Measurements from ENCODE around the gene RUSC1.

Gene RUSC1

GRCh38 chr1:155308493-155309422 is 11.9 kb upstream of the RUSC1 start, which contains the start of gene FDPS (continued):
- TF ChIP-seq SCRT1 (tag by site-specific recombination; IDR thresholded peaks at IDR 0.05; ENCODE audit: borderline replicate concordance) (0 out of 2 replicates have a peak, but pooled peaks have one; percentile 17), GLIS2 (tag by site-specific recombination; IDR thresholded peaks at IDR 0.05) (peak; percentile 17; the same call in 1 of the 2 replicates), PATZ1 (tag by site-specific recombination; IDR thresholded peaks at IDR 0.05) (peak; percentile 26), BCL11B (tag by site-specific recombination; IDR thresholded peaks at IDR 0.05; ENCODE audit: low read depth) (peak; percentile 49; the same call in 1 of the 2 replicates), IKZF3 (tag by site-specific recombination; IDR thresholded peaks at IDR 0.05) (0 out of 2 replicates have a peak, but pooled peaks have one; percentile 44), ZNF426 (tag by site-specific recombination; IDR thresholded peaks at IDR 0.05) (no peak), ZBTB10 (tag by site-specific recombination; IDR thresholded peaks at IDR 0.05) (0 out of 2 replicates have a peak, but pooled peaks have one; percentile 57), ZNF501 (tag by site-specific recombination; IDR thresholded peaks at IDR 0.05) (peak; percentile 16; the same call in 1 of the 2 replicates), ZBTB26 (tag by site-specific recombination; optimal IDR thresholded peaks at IDR 0.05) (peak; percentile 92), ZNF837 (tag by site-specific recombination; IDR thresholded peaks at IDR 0.05) (no peak), ZNF792 (tag by site-specific recombination; IDR thresholded peaks at IDR 0.05) (no peak), ZNF76 (tag by site-specific recombination; IDR thresholded peaks at IDR 0.05; ENCODE audit: borderline replicate concordance, low read depth) (peak; percentile 97), KLF10 (tag by site-specific recombination; IDR thresholded peaks at IDR 0.05) (0 out of 2 replicates have a peak, but pooled peaks have one; percentile 29), ZNF629 (tag by site-specific recombination; IDR thresholded peaks at IDR 0.05) (peak; percentile 77), SP2 (tag by site-specific recombination; IDR thresholded peaks at IDR 0.05) (peak; percentile 99), ZBTB11 (tag by site-specific recombination; conservative IDR thresholded peaks at IDR 0.05; ENCODE audit: low read depth) (peak; percentile 67), ZNF335 (tag by site-specific recombination; conservative IDR thresholded peaks at IDR 0.05) (peak; percentile 93), HOXC10 (CRISPR knock-in tag; IDR thresholded peaks at IDR 0.05) (no peak), SP3 (tag by site-specific recombination; IDR thresholded peaks at IDR 0.05) (peak; percentile 82), SP7 (tag by site-specific recombination; IDR thresholded peaks at IDR 0.05) (peak; percentile 4; the same call in 1 of the 2 replicates), ZNF18 (tag by site-specific recombination; IDR thresholded peaks at IDR 0.05) (no peak), ZNF660 (tag by site-specific recombination; IDR thresholded peaks at IDR 0.05) (peak; percentile 29), ZNF169 (tag by site-specific recombination; IDR thresholded peaks at IDR 0.05) (no peak), ZNF580 (tag by site-specific recombination; IDR thresholded peaks at IDR 0.05) (no peak), ZFHX2 (tag by site-specific recombination; conservative IDR thresholded peaks at IDR 0.05) (peak; percentile 75)
